Measurements from ENCODE around the gene SLC4A4. TPM values are rescaled to one million over a fixed set of nuclear protein-coding genes. Genes with fewer than 3 reads are reported as not detected.

SLC4A4 gene
- total RNA-seq, 1 experiment from 2014 or later, result 0.72 TPM

DNA sequence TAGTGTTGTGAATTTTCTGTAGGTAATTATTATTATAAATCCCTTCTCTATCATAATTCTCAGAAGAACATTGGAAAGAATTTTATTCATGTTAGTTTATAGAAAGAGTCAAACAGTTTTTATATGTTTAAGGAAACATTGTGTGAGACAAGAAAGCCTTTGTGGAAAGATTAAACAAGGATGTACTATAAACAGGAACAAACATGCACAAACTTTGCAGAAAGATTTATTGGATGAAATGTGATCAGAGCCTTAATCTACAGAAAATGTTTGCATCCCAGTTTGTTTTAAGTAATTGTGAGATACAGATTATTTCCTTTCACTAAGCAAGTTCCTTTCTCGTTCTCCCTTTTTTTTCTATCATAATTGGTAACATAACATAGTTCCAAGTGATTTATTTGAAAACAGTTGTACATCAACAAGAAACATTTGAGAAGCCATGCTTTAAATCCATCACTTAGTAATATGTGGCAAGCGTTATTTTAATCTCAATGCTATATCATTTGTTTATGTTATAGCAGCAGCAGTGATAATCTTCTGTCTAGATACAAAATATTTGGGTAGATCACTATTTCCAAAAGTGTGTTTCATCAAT is 129.4 kb downstream of the SLC4A4 start:
- DNase-seq (ENCODE audit: low read depth), result no peak

- DNase-seq (ENCODE audit: low read depth), result no peak
Measured at GRCh38 chr4:71469541-71469940, 130.7 kb downstream of the SLC4A4 start.

DNA sequence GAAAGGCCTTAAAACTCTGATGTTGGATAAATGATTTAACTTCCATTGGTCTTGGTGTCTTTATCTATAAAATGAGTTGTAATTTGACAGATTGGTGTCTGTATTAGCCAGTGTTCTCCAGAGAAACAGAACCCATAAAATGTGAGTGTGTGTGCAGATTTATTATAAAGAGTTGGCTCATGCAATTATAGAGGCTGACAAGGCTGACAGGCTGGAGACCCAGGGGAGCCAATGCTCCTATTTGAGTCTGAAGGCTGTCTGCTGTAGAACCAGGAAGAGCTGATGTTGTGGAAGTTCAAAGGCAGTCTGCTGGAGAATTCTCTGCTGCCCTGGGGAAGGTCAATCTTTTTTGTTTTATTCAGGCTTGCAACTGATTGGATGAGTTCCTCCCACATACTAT is 131.7 kb downstream of the SLC4A4 start:
- no peak for DNase-seq (ENCODE audit: low read depth)

- peak; percentile 81 for DNase-seq (ENCODE audit: low read depth)
Measured at GRCh38 chr4:71472946-71473345, 134.1 kb downstream of the SLC4A4 start.

- no peak for DNase-seq (ENCODE audit: low read depth)
Measured at GRCh38 chr4:71473541-71474240, 134.9 kb downstream of the SLC4A4 start.

DNA sequence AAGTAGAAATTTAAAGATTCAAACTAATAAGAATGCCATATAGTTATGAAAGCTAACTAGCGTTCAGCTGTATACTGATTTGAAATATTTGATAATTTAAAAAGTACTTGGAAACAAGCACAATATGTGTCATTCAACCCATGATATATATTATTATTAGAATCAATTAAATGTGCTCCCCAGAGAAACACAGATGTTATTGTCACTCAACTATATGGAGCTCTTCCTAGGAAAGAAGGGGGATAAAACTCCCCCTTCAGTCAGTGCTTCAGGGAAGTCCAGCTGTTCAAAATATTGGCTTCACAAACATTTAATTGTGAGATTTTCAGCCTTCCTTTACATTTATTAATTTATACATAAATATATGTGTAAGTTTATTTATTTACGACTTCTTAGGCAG is 135.9 kb downstream of the SLC4A4 start:
- no peak for DNase-seq (ENCODE audit: low read depth)

DNA sequence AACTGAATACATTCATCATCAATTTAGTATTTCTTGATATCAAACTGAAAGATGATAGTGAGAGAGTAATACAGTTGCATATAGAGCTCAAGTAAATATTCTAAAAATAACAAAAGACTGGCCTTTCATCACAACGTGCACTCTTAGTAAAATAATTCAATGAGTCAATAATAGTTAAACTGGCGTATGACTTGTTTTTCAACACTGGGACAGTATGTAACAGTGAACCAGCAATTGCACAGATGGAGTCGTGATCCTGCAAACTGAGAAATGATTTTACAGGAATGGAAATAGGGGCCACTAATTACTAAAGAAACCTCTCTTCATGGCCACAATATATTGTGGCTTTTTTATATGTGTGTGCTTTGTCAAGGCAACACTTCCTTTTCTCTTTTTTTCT is 137.4 kb downstream of the SLC4A4 start:
- DNase-seq (ENCODE audit: low read depth), result no peak

- no peak for DNase-seq (ENCODE audit: low read depth)
Measured at GRCh38 chr4:71486550-71487343, 147.9 kb downstream of the SLC4A4 start.

GRCh38 chr4:71487344-71487920 is 148.6 kb downstream of the SLC4A4 start:
- no peak for DNase-seq (ENCODE audit: low read depth)

- DNase-seq (ENCODE audit: low read depth), result no peak
Measured at GRCh38 chr4:71494539-71494938, 155.7 kb downstream of the SLC4A4 start.

GRCh38 chr4:71495454-71495853 is 156.6 kb downstream of the SLC4A4 start:
- no peak for DNase-seq (ENCODE audit: low read depth)

DNA sequence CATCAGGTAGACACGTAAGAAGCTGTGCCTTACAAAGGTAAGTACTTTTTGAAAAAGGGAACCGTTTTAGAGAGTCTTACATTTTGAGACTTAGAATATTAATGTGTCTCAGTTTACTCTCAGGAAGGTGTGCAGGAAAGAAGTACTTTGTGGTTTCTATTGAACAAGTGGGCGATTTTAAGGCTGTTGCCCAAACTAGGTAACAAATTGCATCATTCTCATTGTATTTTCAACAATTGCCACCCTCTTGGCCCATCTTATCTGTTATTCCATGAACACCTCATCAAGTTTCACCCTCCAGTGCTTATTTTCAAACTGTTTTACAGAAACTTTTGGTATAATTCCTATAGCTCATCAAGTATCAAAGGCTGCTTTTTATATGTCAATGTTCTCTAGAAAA is 158.3 kb downstream of the SLC4A4 start:
- DNase-seq (ENCODE audit: low read depth), result no peak

GRCh38 chr4:71498002-71498401 is 159.2 kb downstream of the SLC4A4 start:
- DNase-seq (ENCODE audit: low read depth), result no peak

GRCh38 chr4:71498625-71499024 is 159.8 kb downstream of the SLC4A4 start:
- DNase-seq (ENCODE audit: low read depth), result no peak

- no peak for DNase-seq (ENCODE audit: low read depth)
Measured at GRCh38 chr4:71501992-71502391, 163.2 kb downstream of the SLC4A4 start.

DNA sequence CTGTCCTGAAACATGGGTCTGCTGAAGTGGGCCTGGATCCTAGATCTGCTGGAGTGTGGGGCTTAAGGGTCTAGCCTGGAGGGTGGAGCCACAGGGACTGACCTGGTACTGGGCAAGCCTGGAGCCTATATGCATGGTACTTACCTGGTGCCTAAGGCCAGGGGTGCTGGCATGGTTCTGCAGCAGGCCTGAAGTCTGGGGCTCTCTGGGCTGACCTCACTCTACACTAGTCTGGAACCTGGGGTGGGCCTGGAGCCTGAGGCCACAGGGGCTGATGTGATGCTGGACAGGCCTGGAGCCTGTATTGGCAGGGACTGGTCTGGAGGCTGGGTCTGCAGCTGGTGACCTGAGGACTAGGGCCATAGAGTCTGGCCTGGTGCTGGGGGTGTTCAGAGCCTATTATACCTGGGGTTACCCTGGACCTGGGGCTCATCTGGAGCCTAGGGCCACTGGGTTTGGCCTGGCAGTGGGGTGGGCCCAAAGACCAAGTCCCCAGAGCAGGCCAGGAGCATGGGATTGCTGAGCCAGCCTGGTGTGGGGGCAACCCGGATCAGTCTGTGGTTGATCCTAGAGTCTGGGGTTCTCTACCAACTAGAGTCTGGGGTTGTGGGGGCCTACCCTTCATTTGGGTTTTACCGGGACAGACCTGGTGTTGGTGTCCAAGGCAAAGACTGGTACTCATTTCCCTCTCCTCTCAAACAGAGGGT is 179.6 kb downstream of the SLC4A4 start:
- no peak for DNase-seq (ENCODE audit: low read depth)

- DNase-seq (ENCODE audit: low read depth), result no peak
Measured at GRCh38 chr4:71520308-71520707, 181.5 kb downstream of the SLC4A4 start.

DNA sequence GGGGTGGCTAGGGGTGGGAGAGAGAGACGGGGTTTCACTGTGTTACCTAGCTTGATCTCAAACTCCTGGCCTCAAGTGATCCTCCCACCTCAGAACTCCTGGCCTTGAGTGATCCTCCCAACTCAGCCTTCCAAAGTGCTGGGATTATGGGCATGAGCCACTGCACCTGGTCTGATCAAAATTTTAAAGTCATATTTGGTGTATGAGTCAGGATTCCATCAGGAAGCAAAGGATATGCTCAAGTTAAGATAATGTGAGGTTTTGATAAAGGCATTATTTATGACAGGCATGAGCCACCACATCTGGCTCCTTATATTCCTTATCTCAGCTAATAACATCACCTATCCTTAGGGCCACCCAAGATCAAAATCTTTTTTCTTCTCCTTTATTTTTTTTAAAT is 182.0 kb downstream of the SLC4A4 start:
- peak; percentile 5 for DNase-seq (ENCODE audit: low read depth)

DNA sequence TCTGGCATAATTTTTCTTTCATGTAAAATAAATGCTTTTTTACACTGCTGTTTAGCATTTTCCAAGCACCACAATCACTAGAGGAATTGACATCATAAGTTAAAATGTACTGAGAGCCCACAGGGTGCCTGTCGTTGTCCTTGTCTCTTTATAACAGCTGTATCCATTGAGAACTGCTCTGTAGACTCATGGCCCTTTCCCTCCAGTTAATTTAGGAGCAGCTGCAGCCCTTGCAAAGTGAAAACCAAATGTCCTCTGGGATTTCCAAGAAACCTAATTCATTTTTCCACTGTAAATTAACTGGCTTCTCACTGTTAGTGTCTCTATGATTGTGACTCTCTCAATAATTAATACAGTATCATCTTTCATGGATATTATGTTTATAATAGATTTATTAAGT is 185.9 kb downstream of the SLC4A4 start:
- no peak for DNase-seq (ENCODE audit: low read depth)

DNA sequence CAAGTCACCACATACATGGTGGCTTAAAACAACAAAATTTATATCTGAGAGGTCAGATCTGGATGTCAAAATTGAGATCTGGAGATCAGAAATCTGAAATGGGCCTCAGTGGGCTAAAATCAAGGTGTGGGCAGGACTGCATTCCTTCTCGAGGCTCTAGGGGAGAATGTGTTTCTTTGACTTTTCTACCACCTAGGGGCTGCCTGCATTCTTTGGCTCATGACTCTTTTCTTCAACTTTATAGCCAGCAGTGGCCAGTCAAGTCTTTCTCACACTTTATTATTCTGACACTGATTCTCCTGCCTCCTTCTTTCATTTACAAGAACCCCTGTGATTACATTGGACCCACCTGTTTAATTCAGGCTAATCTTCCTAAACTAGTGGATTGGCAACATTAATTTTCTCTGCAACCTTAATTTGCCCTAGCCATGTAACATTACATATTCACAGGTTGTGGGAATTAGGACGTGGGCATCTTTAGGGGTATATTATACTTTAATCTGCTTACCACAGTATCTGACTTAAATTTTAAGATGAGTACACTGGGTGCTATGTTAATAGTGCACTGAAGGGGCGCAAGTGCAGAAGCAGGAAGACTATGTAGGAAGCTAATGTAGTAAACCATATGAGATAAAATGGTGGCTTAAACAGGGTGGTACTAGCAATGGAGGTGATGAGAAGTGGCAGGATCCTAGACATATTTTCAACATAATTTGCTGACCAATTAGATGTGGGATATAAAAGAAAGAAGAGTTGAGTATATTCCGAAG is 188.0 kb downstream of the SLC4A4 start:
- DNase-seq (ENCODE audit: low read depth), result no peak

- DNase-seq (ENCODE audit: low read depth), result no peak
Measured at GRCh38 chr4:71532407-71532806, 193.6 kb downstream of the SLC4A4 start.

All from HT1080 (cell line).